Measurements from ENCODE around the gene ARHGEF1. TPM values are rescaled to one million over a fixed set of nuclear protein-coding genes. Genes with fewer than 3 reads are reported as not detected.
"Not testable (repeated sequence)": the region's sequence is repeated elsewhere in the genome, so short reads cannot be mapped to it uniquely, and the experiment has no call there.

Gene ARHGEF1
- total and polyA plus RNA-seq, 7 donors: 15.8 to 28.0 (median 20.7) TPM

- H3K4me1 ChIP-seq: no peaks in the 10 kb centered on the region
- peaks cover 16 to 41% of the 10 kb centered on the region in 2 donors for H3K36me3 ChIP-seq (ENCODE audit: insufficient read depth in 1 of 2, low read depth in 1 of 2)
- H3K27ac ChIP-seq: no peak overlapping the region
- H3K27me3 ChIP-seq (ENCODE audit: insufficient read depth in 3 of 3, low read length in 2 of 3): no peaks in the 10 kb centered on the region
- no peak overlapping the region for H3K4me3 ChIP-seq
- DNase-seq: peak; percentile 42 to 69
- 54 to 60% (median 56%) methylated on average over 18 of the region's 18 CpGs for WGBS, 3 donors
- H3K9me3 ChIP-seq: no peaks in the 10 kb centered on the region
- intact Hi-C loops (cut with DNase I): no loop called here
- TF ChIP-seq CTCF (IDR thresholded peaks at IDR 0.05): peak; percentile 57
- peak; percentile 51 to 72 (median 64) for ATAC-seq
Observed at GRCh38 chr19:41872775-41873647, 10.0 kb upstream of the ARHGEF1 start.

- 81 to 87% (median 84%) methylated on average over 3 of the region's 3 CpGs for WGBS, 3 donors
- ATAC-seq; H3K4me1 ChIP-seq; H3K27me3 ChIP-seq (ENCODE audit: insufficient read depth in 3 of 3, low read length in 2 of 3); H3K27ac ChIP-seq; H3K4me3 ChIP-seq; H3K9me3 ChIP-seq: not testable (repeated sequence)
- DNase-seq: peak in 1 of 2 donors; percentile 13
- intact Hi-C loops (cut with DNase I): loop anchor here in 1 of 2 donors (5.0 kb wide), 1 partner anchor 56 kb away; no protein-coding TSS in a partner anchor
- peaks cover 5 to 11% of the 10 kb centered on the region in 2 donors for H3K36me3 ChIP-seq (ENCODE audit: insufficient read depth in 1 of 2, low read depth in 1 of 2)
Observed at GRCh38 chr19:41875973-41876372, 7.0 kb upstream of the ARHGEF1 start.

- no peaks in the 10 kb centered on the region for H3K27me3 ChIP-seq (ENCODE audit: insufficient read depth in 3 of 3, low read length in 2 of 3)
- intact Hi-C loops (cut with DNase I): loop anchor here in 1 of 2 donors (5.0 kb wide), 1 partner anchor 55 kb away; no protein-coding TSS in a partner anchor
- no peaks in the 10 kb centered on the region for H3K9me3 ChIP-seq
- no peak within 1 kb of the TSS for H3K27ac ChIP-seq
- no peaks in the 10 kb centered on the region for H3K4me1 ChIP-seq
- DNase-seq (peak in 1 of 2 donors; percentile 23), ATAC-seq (no peak)
- H3K36me3 ChIP-seq (ENCODE audit: insufficient read depth in 1 of 2, low read depth in 1 of 2): no peaks in the 10 kb centered on the region
- WGBS, 3 donors: 50 to 61% (median 59%) methylated on average over 9 of the region's 9 CpGs
- no peak within 1 kb of the TSS for H3K4me3 ChIP-seq
- TF ChIP-seq CTCF (IDR thresholded peaks at IDR 0.05): no peak
Observed at GRCh38 chr19:41876847-41877832, 5.8 kb upstream of the ARHGEF1 start, which contains the start of gene CD79A. Gene CD79A (plus strand): TSS chr19:41877279. CDS start chr19:41877305, 26 bp downstream.

GRCh38 chr19:41877916-41878905 lies 4.8 kb upstream of the ARHGEF1 start:
- 66 to 71% (median 69%) methylated on average over 16 to 17 of the region's 17 CpGs for WGBS, 3 donors
- no peaks in the 10 kb centered on the region for H3K4me1 ChIP-seq
- intact Hi-C loops (cut with DNase I): loop anchor here in 1 of 2 donors (5.0 kb wide), 1 partner anchor 54 kb away; no protein-coding TSS in a partner anchor

More at GRCh38 chr19:41877916-41878905, 4.8 kb upstream of the ARHGEF1 start:
- peaks cover 0 to 2% (median 0%) of the 10 kb centered on the region in 3 donors for H3K27me3 ChIP-seq (ENCODE audit: insufficient read depth in 3 of 3, low read length in 2 of 3)
- ATAC-seq (no peak), DNase-seq (no peak)
- no peak for TF ChIP-seq CTCF (IDR thresholded peaks at IDR 0.05)
- no peak overlapping the region for H3K27ac ChIP-seq
- H3K4me3 ChIP-seq: no peak overlapping the region
- no peaks in the 10 kb centered on the region for H3K9me3 ChIP-seq
- H3K36me3 ChIP-seq (ENCODE audit: insufficient read depth in 1 of 2, low read depth in 1 of 2): no peaks in the 10 kb centered on the region
